IPS-NIHi11 (cell line): ENCODE results near the gene CROCC.

Source experiments
- DNase-seq: peaks from one replicate; pipeline ENCODE4 v3.0.0; 2012; ENCODE audit warnings: mixed read lengths, low spot score

Gene CROCC

GRCh38 chr1:17012775-17013490 lies 91.2 kb downstream of the CROCC start:
- DNase-seq: no peak

GRCh38 chr1:17013491-17014320 lies 92.0 kb downstream of the CROCC start:
- DNase-seq: no peak

- DNase-seq: no peak
These were observed 93.2 kb downstream of the CROCC start for GRCh38 chr1:17014671-17015567.

- DNase-seq: no peak
These were observed 94.6 kb downstream of the CROCC start for GRCh38 chr1:17016317-17016661.

- DNase-seq: no peak
These were observed 95.7 kb downstream of the CROCC start for GRCh38 chr1:17017435-17017834.

- DNase-seq: no peak
These were observed 97.1 kb downstream of the CROCC start for GRCh38 chr1:17018849-17019248.

- no peak for DNase-seq
These were observed 98.8 kb downstream of the CROCC start for GRCh38 chr1:17020502-17020901.

GRCh38 chr1:17021896-17022295 lies 100.2 kb downstream of the CROCC start:
- no peak for DNase-seq
